Activated T-cell treated with anti-CD3 and anti-CD28 coated beads, Interleukin-2, amount 50 U/mL, for 1 hour (primary cell): ENCODE data around the gene IMMP1L.

Experiments
- DNase-seq: peaks from one replicate; pipeline ENCODE4 v3.0.0-alpha.2; 2020

Gene IMMP1L

GRCh38 chr11:31464436-31464835, 45.0 kb downstream of the IMMP1L start:
- no peak for DNase-seq

DNA sequence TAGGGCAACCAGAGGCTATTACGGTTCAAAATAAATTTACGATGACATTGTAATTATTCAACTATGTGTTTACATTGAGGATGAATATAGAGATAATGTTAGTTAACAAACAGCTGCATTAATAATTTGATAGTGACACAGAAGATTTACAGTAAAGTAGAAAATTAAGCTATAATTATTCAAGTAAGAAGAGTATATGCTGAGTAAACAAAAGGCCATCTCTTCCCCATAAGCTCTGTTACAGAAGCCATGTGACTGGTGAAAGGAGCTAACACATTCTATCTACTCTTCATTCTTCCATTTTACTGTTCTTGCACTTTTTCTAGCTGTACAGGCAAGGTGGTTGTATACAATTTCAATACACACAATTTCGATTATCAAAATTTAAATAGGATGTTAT, 54.2 kb downstream of the IMMP1L start:
- no peak for DNase-seq

GRCh38 chr11:31450841-31451240, 58.6 kb downstream of the IMMP1L start:
- no peak for DNase-seq

DNA sequence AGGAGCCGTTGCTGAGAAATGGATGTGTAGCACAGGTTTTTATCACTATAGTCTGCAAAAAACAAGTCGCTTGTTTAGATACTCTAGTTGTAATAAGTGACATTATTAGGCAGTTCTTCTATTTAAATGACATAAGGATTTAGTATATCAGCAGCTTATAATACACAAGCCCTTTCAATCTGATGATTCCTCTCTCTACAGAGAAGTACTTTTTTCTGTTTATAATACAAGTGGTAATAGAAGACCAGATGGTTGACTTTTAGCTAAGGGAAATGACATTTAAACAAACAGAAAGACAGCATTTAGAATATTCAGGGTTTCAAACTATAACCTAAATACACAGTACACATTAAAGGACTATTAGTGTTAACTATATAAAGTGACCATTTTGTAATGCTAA, 60.4 kb downstream of the IMMP1L start:
- DNase-seq, result no peak

GRCh38 chr11:31445621-31446020, 63.8 kb downstream of the IMMP1L start:
- no peak for DNase-seq

DNA sequence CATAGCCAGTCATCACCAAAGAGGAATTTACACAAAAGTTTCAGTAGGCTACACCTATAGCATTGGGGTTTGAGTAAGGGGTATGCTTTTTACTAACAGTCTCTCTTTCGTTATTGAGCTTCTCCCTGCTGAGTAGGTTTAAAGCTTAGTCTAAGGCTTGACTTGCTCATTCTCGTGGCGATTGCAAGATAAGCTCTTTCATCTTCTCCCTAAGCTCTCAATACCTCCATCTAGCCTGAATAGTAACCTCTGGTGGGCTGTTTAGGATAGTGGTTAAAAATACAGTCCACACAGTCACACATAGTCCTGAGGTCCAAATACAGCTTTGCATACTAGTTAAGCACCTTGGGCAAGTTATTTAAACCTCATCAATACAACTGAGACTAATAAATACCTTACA, 65.6 kb downstream of the IMMP1L start:
- no peak for DNase-seq

DNA sequence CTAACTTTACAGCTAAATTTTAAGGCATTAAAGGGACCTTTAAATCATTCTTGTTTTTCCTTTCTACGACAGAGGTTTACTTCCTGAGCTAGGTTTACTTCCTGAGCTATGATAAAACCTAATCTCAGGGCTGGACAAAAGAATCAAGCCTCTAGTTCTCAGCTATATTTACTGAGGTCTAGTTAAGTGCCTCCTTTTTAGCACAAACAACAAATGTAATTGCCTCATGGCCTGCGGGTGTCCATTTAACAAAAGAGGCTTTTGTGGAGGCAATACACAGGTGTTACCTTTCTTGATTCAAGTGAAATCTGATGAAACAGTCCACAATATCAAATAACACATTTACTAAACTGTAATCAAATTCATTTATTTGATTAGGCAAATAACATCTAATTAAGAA, 67.3 kb downstream of the IMMP1L start:
- no peak for DNase-seq

DNA sequence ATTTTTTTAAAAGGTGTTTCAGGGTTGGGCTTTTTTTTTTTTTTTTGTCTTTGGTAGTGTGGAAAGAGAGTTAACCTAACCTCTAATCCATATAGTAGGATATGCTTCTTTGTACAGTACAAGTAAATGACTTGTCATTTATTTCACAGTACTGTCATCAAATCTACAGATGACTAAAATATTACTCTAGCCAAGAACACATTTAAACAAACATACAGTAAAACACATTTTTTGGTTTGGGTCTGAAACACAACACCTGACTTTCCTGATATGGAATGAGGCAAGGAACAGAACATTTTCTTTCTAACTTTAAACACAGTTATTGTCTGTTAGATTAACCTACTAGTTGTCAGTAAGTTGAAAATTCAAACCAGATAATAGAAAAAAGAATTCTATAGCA, 68.1 kb downstream of the IMMP1L start:
- DNase-seq, result no peak

DNA sequence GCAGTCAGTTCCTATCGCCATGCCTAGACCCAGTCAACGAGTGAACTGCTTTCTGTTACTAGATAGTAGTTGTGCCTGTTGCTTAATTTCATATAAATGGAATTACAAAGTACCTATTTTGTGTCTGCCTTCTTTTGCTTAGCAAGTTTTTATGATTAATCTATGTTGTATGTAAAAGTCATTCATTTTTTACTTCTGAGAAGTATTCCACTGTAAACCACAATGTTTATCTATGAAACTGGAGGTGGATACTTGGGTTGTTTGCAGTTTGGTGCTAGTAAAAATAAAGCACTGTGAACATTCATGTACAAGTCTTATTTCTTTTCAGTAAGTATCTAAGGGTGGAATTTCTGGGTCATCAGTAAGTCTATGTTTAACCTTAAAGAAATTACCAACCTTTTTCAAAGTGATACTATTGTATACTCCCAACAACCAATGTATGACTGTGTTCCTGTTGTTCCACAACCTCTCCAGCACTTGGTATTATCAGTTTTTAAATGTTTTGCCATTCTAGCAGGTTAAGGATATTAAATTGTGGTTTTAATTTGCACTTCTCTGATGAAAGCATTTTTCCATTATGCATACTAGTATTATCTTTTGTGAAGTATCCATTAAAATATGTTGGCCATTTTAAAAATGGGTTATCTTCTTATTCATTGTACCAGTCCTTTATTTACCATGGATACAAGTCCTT, 71.5 kb downstream of the IMMP1L start:
- no peak for DNase-seq

GRCh38 chr11:31433851-31434250, 75.6 kb downstream of the IMMP1L start:
- DNase-seq, result no peak

DNA sequence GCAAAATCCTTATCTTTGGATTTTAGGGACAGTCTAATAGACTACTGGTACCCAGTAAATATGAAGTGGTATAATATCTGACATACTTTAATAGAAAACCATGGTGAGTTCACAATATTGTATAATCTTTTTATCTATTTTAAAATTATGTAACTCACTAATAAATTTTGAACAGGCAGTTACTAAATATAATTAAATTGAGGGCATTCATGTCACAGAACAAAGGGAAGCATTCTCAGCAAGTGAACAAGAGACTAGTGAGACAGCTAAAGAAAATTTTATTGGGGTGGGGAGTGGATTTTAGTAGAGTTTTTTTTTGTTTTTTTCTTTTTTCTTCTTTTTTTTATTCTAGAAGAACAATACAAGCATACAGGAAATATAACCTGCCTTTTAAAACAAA, 84.8 kb downstream of the IMMP1L start:
- DNase-seq, result no peak

GRCh38 chr11:31422703-31423102, 86.7 kb downstream of the IMMP1L start:
- no peak for DNase-seq

DNA sequence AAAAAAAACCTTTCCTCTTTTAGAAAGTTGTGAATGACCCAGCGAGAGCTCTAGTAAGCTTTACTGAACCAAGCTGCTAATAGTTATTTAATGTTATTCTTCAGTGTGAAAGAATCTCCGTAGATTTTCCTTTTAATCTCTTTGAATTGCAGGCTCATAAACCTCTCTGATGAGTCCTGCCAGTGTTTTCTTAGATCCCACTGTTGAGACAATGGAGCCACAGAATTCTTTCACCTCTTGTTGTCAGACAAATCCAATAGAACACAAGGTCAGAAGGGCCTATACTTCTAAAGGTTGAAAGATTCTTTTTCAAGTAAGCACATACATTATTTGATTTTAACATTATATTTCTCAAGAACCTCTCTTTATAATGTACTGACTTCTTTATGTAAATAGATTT, 87.6 kb downstream of the IMMP1L start:
- DNase-seq, result no peak

GRCh38 chr11:31419669-31420068, 89.8 kb downstream of the IMMP1L start:
- DNase-seq, result no peak

DNA sequence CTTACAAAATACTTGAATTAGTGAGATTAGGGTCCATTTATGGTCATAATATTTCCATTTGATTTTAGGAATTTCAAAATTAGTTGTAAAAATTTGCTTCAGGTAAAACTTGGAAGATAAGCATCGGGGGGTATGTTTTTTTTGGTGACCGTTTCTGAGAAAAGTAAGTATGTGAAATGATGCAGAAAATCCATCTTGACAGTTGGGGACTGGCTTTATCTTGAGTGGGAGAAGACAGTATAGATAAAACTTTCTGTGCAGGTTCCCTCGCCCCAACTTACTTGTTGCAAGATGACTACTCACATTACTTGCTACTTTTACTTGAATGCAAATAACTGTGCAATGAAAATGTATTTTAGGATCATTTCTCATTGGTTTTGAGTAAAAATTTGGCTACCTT, 90.3 kb downstream of the IMMP1L start:
- DNase-seq, result no peak

- no peak for DNase-seq
These were observed 91.6 kb downstream of the IMMP1L start for GRCh38 chr11:31417816-31418215.

DNA sequence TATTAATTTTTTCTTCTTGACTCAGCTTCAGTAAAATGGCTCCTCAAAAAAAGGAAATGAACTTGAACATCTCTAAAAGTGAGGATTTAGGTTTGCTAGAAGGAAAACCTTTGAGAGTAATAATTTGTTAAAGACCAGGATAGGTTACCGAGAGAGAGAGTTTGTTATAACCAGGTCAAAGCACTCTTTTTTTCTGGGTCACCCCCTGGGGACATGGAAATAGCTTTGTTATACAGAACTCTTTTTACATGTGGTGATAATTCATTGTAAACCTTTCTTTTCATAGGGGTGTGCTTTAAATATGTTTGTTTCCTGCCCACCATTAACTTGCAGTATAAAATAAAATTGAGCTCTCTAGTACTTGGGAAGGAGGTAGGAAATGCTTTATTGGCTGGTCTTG, 92.1 kb downstream of the IMMP1L start:
- no peak for DNase-seq

DNA sequence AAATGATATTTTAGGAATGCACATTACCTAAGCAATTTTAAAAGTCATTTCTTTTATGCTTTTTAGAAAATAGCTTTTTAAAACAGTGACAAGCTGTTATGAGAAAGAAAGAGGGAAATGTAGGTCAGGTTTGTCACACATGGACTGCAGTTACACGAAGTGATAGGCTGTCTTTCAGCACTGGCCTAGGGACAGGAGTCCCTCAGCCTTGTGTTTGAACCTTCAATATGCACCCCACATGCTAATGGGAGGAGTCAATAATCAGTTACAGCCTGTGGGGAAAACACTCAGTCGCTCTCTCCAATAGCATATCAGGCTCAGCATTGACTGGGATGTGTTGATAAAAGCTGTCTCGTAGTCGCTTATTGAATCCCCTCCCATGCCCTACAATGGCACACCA, 94.0 kb downstream of the IMMP1L start:
- DNase-seq, result no peak

- no peak for DNase-seq
These were observed 95.1 kb downstream of the IMMP1L start for GRCh38 chr11:31414338-31414737.

DNA sequence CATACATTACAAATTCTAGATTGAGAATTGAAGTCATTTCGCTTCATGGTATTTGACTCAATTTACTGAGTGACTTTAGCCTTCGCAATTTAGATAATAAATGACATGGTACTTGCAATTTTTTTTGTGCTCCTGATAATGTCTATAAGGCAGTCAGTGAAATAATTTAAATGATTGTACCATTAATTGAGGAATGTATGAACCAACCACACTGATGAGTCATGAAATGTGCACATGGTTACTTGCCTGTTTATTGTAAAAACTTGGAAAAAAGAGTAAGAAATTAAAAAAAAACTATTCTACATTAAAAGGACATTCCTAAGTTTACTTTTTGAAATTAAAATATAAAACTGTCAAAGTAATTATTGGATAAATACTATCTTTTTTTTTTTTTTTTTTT, 96.5 kb downstream of the IMMP1L start:
- DNase-seq, result no peak

GRCh38 chr11:31408201-31408600, 101.2 kb downstream of the IMMP1L start:
- DNase-seq, result no peak

DNA sequence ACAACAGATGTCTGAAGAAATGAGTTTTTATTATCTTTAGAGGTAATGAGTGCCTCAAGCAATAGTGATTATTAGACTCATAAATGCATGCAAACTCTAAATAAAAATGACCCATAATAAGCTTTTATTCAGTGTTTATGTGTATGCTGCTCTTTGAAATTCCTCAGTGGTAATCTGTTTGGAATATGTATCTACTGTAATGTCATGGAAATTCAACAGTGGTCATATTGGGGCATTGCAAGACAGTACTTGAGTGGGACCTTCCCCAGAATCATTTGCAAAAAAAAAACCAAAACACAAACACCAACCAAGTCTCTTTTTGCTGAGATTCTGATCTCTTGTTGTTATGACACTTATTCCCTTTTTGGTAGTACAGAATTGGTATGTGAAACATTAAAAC, 104.8 kb downstream of the IMMP1L start:
- DNase-seq, result no peak

DNA sequence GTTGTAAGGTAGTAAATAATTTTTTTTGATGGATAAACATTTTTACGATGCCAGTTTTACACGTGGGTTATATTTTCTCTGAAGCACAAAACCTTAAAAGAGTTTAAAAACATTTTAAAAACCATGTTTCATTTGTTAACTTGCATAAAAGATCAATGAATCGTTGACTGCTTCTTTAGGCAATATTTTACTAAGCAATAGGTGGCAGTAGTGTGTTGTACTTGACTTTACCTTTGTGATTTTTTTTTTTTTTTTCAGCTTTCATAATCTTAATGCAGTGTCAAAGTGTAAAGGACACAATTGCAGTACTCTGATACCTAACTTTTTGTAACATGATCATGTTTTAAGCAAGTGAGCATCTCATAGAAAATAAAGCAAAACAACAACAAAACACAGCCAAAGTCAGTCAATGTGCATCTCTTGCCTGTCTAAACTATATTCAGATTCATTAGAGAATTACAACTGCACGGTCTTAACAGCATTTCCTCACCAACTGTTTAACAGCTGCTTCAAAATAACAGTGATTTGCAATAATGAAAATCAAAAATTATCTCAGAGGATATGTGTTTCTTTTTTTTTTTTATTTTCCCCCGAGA, 112.1 kb downstream of the IMMP1L start:
- no peak for DNase-seq

DNA sequence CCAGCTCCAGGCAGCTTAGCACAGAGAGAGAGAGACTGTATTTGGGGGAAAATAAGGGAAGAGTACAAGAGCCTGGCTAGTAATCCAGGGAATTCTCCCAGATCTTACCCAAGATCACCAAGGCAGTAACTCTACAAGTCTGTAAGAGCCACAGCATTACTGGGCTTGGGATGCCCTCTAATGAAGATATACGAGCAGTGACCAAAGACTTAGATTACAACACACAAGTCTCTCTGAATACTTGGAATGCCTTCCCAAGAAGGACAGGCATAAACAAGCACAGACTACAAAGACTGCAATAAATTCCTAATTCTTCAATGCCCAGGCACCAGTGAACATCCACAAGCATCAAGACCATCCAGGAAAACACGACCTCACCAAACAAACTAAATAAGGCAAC, 122.0 kb downstream of the IMMP1L start:
- DNase-seq, result no peak

DNA sequence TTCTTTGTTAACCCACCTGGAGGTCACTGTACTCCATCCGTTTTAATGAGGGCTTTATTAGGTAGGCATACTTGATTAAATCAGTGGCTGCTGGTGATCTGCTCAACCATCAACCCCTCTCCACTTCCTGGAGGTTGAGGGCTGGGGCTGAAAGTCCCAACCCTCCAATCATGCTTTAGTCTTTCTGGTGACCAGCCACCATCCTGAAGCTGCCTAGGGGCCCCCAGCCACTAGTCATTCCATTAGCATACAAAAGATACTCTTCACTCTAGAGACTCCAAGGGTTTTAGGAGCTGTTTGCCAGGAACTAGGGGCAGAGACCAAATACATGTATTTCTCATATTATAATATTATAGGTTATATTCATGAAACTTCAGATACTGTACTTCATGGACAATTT, 126.3 kb downstream of the IMMP1L start:
- DNase-seq, result no peak
